ENCODE measurements around the gene PCDHA10.

DNA sequence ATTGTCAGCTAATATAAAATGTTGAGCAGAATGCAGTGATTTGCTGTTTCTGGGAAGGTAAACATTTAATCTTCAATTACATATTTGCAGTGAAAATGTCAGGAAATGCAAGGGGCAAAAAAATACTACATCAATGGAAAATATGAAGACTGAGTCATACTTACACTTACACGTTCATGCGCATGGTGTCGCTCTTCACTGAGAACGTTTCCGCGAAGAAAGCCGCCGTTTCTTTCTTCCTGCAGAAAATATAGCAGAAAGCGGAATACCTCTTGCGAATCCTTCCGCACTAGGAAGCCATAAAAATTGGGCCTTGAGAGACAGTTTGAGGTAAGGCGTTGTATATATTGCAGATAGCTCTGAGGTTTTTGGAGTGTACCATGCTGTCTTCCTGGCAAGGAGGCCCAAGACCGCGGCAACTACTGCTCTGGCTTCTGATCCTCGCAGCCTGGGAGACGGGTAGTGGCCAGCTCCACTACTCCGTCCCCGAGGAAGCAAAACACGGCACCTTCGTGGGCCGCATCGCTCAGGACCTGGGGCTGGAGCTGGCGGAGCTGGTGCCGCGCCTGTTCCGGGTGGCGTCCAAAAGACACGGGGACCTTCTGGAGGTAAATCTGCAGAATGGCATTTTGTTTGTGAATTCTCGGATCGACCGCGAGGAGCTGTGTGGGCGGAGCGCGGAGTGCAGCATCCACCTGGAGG is 26.3 kb downstream of the PCDHA10 start, which contains the start of gene PCDHA13:
- no peak for TF ChIP-seq CTCF (IDR thresholded peaks at IDR 0.05)
- TF ChIP-seq POLR2A (IDR thresholded peaks at IDR 0.05): no peak
- TF ChIP-seq POLR2AphosphoS5 (IDR thresholded peaks at IDR 0.05; ENCODE audit: insufficient read depth in 1 of 2, low read depth in 1 of 2): no peak

Data from vagina (tissue), 2 donors.